Inferior parietal cortex (tissue), 1 donor: ENCODE results near the gene SPATA13.

ENCODE experiments used
- DNase-seq: peaks from one replicate; pipeline ENCODE4 v3.0.0-alpha.2; 2016; ENCODE audit errors: extremely low spot score

SPATA13 gene

DNA sequence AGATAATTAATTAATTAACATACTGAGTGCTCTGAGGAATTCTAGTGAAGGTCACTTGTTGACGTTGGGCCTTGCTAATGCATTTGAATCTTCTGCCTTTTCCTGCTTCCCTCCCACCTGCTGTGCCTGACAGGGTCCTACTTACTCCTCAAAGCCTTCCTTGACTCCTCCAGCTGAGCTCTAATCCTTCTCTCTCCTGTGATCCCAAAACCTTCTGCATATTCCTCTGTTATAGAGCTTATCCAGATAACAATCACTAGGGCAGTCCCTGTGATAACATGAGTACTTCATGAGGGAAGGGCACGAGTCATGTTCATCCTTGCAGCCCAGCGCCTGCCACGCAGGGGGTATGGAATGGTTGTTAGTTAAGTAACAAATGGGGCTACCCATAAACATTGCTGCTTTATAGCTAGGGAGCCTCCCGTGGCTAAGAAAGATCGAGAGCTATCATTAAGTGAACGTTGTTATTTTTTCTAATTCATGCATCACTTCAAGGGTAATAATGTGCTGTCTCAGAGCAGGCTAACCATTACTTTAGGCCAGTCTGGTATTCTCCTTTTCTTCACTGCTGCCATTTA lies 19.1 kb upstream of the SPATA13 start:
- no peak for DNase-seq

DNA sequence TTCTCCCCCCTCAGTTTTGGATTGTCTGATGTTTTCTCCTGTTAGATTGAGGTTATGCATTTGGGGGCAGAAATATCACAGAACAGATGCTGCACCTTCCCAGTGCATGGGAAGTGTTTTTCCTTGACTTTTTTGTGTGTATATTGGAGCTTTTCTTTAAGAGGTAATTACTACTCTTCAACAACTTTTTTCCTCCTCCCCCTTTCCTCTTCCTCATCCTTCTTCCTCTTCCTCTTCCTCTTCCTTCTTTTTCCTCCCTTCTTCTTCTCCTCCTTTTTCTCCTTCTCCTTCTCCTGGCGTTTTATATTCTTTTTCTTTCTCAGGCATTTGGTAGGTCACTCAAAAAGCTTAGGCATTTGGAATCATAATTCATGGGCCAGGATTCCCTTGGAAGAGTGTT lies 18.1 kb upstream of the SPATA13 start:
- no peak for DNase-seq

DNA sequence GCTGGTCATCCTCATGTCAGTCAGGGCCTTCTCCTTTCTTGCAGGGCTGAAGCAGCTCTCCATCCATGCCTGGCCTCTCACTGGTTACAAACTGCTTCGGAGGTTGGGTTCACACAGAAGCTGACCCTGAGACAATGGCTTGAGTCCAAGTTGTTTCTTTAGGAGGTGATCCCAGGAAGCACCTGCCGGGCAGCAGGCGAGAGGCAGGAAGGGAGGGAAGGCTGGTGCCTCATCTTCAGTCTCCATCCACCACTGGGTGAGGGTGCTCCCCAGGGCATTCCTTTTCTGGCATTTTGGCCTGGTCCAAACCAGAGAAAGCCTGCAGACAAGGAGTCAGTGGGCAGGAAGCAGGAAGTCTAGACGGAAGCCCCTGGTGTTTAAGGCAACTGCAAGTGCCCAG lies 17.6 kb upstream of the SPATA13 start:
- DNase-seq: no peak

- no peak for DNase-seq
Measured at GRCh38 chr13:24145240-24145639, 15.3 kb upstream of the SPATA13 start.

GRCh38 chr13:24145674-24146073 lies 14.8 kb upstream of the SPATA13 start:
- DNase-seq: no peak

GRCh38 chr13:24146961-24147569 lies 13.5 kb upstream of the SPATA13 start:
- no peak for DNase-seq

- no peak for DNase-seq
Measured at GRCh38 chr13:24147570-24147963, 13.0 kb upstream of the SPATA13 start.

- DNase-seq: no peak
Measured at GRCh38 chr13:24148414-24149235, 11.9 kb upstream of the SPATA13 start.

GRCh38 chr13:24149246-24150032 lies 11.1 kb upstream of the SPATA13 start:
- no peak for DNase-seq

DNA sequence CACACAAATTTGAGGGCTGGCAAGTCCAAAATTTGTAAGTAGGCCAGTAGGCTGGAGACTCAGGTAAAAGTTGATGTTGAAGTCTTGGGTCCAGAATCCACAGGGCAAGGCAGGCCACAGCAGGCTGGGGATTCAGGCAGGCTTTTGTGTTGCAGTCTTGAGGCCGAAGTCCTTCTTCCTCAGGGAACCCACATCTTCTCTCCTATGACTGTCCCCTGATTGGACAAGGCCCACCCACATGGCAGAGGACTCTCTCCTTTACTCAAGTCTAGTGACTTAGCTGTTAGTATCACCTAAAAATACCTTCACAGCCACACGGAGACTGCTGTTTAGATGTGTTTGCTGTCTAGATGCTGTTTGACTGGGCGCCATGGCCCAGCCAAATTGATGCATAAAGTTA lies 9.9 kb upstream of the SPATA13 start:
- no peak for DNase-seq

DNA sequence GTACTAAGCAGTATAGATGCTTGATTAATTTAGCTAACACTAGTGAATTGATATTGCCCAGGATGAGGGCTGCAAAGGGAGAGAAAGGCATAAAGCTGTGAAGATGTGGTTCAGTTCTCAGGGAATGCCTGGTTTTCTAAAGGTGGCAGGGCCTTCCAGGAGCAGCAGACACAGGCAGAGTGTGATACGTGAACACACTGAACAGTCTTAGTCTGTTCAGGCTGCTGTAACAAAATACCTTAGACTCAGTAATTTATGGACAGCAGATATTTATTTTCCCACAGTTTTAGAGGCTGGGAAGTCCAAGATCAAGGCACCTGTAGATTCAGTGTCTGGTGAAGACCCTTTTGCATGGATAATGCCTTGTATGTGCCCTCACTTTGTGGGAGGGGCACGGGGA lies 8.7 kb upstream of the SPATA13 start:
- no peak for DNase-seq

DNA sequence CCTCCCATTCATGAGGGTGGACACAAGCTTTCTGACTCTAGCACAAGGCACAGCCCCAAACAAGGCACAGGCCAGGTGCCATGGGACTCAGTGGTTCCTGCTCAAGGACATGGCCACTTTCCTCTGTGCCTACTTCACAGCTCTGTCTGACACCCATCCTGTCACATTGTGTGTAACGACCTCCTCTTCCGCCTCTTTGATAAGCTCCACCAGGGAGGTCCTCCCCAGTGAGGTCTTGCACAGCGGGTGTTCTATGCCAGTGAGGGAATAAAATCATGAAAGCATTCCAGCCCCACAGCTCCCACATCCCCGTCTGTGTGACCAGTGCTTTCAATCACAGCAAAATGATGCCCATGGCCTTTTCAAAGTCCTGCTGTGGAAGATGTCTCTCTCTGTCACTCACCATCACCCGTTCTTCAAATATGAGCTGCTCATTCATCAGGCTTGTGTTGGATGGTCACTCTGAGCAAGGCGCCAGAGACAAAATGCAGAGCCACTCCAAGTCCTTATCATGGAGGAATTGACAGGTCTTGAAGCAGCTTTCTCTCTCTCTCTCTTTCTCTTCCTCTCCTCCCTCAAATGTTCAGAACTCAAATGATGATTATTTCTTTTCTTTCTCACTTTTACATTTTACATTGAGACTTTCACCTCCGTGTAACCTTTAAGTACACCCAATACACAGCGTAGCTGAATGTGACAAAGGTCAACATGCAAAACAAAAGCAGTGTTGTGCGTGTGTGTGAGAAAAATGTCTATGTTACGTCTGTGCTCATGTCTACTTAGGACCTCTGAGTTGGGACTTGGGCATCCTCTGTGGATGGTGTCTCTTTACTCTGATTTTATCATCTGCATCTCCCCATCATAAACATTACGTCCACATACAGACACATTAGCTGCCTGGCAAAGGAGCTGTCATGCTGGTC lies 8.0 kb upstream of the SPATA13 start:
- no peak for DNase-seq

DNA sequence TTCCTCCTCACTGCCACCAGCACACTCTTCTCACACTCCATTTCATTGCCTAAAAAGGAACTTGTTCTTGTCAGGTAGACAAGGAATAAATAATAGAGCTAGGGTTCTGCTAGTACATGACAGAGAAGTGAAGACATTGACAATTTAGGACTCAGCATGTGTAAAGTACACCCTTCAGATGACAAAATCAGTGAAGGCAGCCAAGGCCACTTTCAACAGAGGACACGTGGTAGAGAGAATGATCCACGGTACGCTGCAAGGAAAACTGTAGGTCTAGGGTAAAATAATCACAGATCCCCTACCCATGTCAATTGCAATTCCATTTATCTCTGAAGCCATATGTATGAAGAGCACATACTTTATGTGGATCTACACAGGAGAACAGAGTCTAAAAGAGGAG lies 7.2 kb upstream of the SPATA13 start:
- DNase-seq: no peak

GRCh38 chr13:24153979-24154701 lies 6.4 kb upstream of the SPATA13 start:
- DNase-seq: no peak

- no peak for DNase-seq
Measured at GRCh38 chr13:24159357-24159756, 1.2 kb upstream of the SPATA13 start.

DNA sequence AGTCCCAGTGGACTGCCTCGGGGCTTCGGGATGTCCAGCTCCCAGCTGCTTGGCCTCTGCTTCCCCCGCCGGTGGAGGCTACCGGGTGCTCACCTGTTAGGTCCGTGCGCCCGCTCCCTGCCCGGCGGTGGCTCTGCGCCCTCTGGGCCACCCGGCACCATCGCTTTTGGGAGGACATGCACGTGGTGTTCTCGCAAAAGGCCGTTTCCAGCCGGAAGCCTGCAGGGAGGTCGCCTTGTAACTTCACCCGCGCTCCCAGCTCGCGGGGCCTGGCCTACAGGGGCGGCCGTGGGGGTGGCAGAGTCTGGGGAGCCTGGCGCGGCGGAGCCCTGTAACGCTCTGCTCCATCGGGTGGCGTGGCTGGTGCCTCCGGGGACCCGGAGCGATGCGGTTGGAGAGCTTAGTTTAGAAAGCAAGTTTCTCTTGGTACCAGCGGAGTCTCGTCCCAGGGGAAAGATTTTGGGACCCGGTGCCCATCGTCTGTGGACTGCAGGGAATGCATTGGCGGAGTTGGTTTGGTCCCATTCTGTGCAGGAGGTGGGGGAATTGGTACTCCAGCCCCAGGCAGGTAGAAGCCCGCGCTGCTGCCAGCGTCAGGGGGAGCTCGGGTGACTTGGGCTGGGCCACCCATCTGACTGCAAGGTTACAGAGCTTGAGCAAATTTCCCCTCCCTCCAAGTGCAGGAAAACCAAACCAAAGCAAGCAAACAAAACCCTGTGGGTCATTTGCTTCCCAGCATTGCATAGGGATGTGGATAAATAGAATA lies 673 bp downstream of the SPATA13 start:
- no peak for DNase-seq

- no peak for DNase-seq
Measured at GRCh38 chr13:24161980-24162525, 1.5 kb downstream of the SPATA13 start.

GRCh38 chr13:24162604-24163003 lies 2.1 kb downstream of the SPATA13 start:
- DNase-seq: no peak

- no peak for DNase-seq
Measured at GRCh38 chr13:24165746-24166145, 5.2 kb downstream of the SPATA13 start.

- no peak for DNase-seq
Measured at GRCh38 chr13:24166561-24166960, 6.0 kb downstream of the SPATA13 start.
